Measurements from ENCODE around the gene SLC6A7.
A peak's percentile ranks its signal among the peaks of the same experiment; 100 is the strongest.

SLC6A7 gene

DNA sequence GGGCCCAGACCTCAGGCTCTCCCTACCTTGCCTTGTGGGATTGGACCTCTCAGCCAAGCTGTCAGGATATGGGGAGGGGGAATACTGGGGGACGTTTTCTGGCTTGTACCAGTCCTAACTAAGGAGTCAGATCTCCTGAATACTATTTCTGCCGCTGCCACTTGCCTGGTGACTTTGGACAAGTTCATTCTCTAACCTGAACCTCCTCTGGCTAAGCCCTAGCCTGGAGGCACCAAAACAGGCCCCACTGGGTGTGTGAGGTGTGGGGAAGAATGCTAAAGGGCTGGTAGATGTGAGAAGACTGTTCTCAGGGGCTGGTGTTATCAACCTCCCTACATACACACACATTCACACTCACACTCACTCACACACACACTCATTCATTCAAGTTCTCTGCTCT, 1.1 kb downstream of the SLC6A7 start:
- Mint-ChIP-seq H3K27ac (no peak overlapping the region), H3K4me3 (no peak overlapping the region), H3K9me3 (no peaks in the 10 kb centered on the region), H3K4me1 (no peaks in the 10 kb centered on the region), H3K27me3 (peaks cover 58% of the 10 kb centered on the region)
- ATAC-seq (no peak), DNase-seq (no peak)

DNA sequence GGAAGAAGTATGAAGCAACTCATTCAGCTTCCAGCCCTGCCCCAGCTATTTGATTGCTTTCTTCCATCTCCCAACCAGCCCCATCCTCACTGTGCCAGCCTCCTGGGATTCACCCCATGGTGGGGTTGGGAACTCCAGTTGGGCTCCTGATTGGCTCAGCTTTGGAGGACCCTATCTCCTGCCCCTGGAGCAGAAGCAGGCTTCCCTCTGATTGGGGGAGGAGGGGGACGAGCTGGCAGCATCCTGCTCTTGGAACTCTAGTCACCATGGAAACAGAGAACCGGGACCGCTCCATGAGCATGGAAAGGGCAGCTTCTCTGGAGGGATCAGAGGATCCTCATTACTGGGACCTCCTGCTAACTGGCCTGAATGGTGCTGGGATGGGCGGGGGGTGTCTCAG, 2.6 kb downstream of the SLC6A7 start:
- Mint-ChIP-seq H3K27me3 (peaks cover 58% of the 10 kb centered on the region), H3K4me3 (no peak overlapping the region), H3K9me3 (no peaks in the 10 kb centered on the region), H3K4me1 (no peaks in the 10 kb centered on the region), H3K27ac (no peak overlapping the region)
- ATAC-seq: no peak
- DNase-seq: no peak

- H3K4me3 Mint-ChIP-seq: no peak overlapping the region
- H3K9me3 Mint-ChIP-seq: no peaks in the 10 kb centered on the region
- DNase-seq: no peak
- H3K27me3 Mint-ChIP-seq: peaks cover 53% of the 10 kb centered on the region
- H3K27ac Mint-ChIP-seq: peak overlapping the region in 1 of 2 donors; percentile 84
- H3K4me1 Mint-ChIP-seq: no peaks in the 10 kb centered on the region
- ATAC-seq: no peak
Measured at GRCh38 chr5:150195736-150196485, 6.0 kb downstream of the SLC6A7 start.

- Mint-ChIP-seq H3K27me3 (peaks cover 48% of the 10 kb centered on the region), H3K27ac (no peak overlapping the region), H3K4me1 (no peaks in the 10 kb centered on the region), H3K4me3 (no peak overlapping the region), H3K9me3 (no peaks in the 10 kb centered on the region)
- DNase-seq: no peak
- ATAC-seq: no peak
Measured at GRCh38 chr5:150196514-150196913, 6.7 kb downstream of the SLC6A7 start.

DNA sequence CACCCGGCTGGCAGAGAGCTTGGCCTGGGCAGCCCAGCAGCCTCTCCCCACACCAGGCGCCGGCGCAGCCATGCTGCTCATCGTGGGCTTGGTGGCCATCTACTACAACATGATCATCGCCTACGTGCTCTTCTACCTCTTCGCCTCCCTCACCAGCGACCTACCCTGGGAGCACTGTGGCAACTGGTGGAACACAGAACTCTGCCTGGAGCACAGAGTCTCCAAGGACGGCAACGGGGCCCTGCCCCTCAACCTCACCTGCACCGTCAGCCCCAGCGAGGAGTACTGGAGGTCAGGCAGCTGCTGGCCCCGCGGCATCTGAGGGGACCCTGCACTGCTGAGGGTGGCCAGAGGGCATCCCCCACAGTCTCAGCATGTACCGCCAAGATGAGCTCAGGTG, 7.1 kb downstream of the SLC6A7 start:
- no peaks in the 10 kb centered on the region for H3K4me1 Mint-ChIP-seq
- ATAC-seq: no peak
- H3K27me3 Mint-ChIP-seq: peaks cover 45% of the 10 kb centered on the region
- H3K27ac Mint-ChIP-seq: no peak overlapping the region
- no peaks in the 10 kb centered on the region for H3K9me3 Mint-ChIP-seq
- no peak overlapping the region for H3K4me3 Mint-ChIP-seq
- no peak for DNase-seq

- DNase-seq (no peak), ATAC-seq (no peak)
- H3K9me3 Mint-ChIP-seq: no peaks in the 10 kb centered on the region
- H3K27ac Mint-ChIP-seq: no peak overlapping the region
- H3K27me3 Mint-ChIP-seq: peaks cover 45% of the 10 kb centered on the region
- no peaks in the 10 kb centered on the region for H3K4me1 Mint-ChIP-seq
- H3K4me3 Mint-ChIP-seq: no peak overlapping the region
Measured at GRCh38 chr5:150197476-150197875, 7.6 kb downstream of the SLC6A7 start.

DNA sequence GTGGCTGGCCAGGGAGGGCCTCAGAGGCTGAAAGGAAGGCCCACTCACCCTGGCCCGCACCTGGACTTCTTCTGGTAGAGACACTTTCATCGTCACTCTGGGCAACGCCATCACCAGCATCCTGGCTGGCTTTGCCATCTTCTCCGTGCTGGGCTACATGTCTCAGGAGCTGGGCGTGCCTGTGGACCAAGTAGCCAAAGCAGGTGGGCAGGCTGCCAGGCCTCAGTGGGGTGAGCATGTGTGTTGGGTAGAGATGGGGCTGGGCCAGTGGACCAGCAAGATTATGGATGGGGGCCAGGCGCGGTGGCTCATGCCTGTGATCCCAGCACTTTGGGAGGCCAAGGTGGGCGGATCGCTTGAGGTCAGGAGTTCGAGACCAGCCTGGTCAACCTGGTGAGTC, 12.6 kb downstream of the SLC6A7 start:
- Mint-ChIP-seq H3K27me3 (peaks cover 66% of the 10 kb centered on the region), H3K4me1 (peaks cover 13% of the 10 kb centered on the region), H3K4me3 (no peak overlapping the region), H3K27ac (no peak overlapping the region), H3K9me3 (no peaks in the 10 kb centered on the region)
- DNase-seq (no peak), ATAC-seq (no peak)

- Mint-ChIP-seq H3K27me3 (peaks cover 75% of the 10 kb centered on the region), H3K4me1 (peaks cover 27% of the 10 kb centered on the region), H3K27ac (no peak overlapping the region), H3K4me3 (no peak overlapping the region), H3K9me3 (no peaks in the 10 kb centered on the region)
- ATAC-seq: no peak
- DNase-seq: no peak
Measured at GRCh38 chr5:150203832-150204589, 14.1 kb downstream of the SLC6A7 start.

GRCh38 chr5:150204590-150204960, 14.7 kb downstream of the SLC6A7 start:
- H3K27ac Mint-ChIP-seq: no peak overlapping the region
- H3K27me3 Mint-ChIP-seq: peaks cover 75% of the 10 kb centered on the region
- H3K4me3 Mint-ChIP-seq: no peak overlapping the region
- DNase-seq (no peak), ATAC-seq (no peak)
- peaks cover 33% of the 10 kb centered on the region for H3K4me1 Mint-ChIP-seq
- no peaks in the 10 kb centered on the region for H3K9me3 Mint-ChIP-seq

DNA sequence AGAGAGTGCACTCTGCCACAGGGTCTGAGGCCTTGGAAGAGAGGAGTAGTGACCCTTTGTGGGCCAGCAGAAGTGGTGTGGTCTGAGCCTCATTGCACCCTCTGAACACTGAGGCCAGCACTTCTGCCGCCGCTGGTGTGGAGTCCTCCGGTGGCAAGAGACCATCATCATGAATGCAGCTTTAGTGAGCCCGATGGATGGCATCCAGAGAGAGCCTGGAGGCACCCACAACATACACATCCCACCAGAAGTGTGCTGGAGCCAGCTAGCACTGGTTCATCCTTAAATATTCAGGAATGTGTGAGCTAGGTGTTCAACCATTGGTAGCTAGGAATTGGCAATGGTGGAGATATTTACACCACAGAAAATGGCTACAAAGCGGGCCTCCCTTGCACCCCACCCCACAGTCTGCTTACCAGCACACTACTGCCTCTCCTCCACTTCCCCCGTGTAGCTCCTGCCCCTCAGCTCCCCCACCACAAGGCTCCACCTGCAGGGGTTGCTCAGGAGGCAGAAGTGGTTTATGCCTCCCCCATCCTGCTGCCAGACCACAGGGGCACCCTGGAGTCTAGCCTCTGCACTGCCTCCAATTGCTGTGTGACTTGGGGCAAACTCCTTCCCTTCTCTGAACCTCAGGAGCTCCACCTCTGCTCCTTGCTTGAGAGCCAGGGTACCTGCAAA, 16.4 kb downstream of the SLC6A7 start:
- Mint-ChIP-seq H3K4me1 (peaks cover 40% of the 10 kb centered on the region), H3K9me3 (no peaks in the 10 kb centered on the region), H3K27ac (no peak overlapping the region), H3K4me3 (no peak overlapping the region), H3K27me3 (peaks cover 63% of the 10 kb centered on the region)
- ATAC-seq (no peak), DNase-seq (no peak)

DNA sequence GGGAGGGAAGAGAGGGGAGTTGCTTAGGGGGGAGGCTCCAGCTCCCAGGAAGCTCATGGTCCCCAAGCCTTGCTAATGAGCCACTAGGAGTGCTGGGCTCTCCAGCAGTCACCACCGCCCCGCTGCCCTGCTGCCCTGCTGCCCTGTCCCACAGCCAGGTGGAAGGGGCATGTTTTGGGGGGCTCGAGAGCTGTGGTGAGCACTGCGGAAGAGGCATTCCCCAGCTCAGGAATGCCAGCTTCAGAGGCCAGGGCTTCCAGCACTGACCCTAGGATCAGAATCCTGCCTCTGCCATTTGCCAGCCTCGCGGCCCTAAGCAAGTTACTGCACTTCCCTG, 16.9 kb downstream of the SLC6A7 start:
- no peaks in the 10 kb centered on the region for H3K9me3 Mint-ChIP-seq
- ATAC-seq (no peak), DNase-seq (no peak)
- peaks cover 63% of the 10 kb centered on the region for H3K27me3 Mint-ChIP-seq
- H3K4me1 Mint-ChIP-seq: peaks cover 40% of the 10 kb centered on the region
- H3K27ac Mint-ChIP-seq: no peak overlapping the region
- no peak overlapping the region for H3K4me3 Mint-ChIP-seq

DNA sequence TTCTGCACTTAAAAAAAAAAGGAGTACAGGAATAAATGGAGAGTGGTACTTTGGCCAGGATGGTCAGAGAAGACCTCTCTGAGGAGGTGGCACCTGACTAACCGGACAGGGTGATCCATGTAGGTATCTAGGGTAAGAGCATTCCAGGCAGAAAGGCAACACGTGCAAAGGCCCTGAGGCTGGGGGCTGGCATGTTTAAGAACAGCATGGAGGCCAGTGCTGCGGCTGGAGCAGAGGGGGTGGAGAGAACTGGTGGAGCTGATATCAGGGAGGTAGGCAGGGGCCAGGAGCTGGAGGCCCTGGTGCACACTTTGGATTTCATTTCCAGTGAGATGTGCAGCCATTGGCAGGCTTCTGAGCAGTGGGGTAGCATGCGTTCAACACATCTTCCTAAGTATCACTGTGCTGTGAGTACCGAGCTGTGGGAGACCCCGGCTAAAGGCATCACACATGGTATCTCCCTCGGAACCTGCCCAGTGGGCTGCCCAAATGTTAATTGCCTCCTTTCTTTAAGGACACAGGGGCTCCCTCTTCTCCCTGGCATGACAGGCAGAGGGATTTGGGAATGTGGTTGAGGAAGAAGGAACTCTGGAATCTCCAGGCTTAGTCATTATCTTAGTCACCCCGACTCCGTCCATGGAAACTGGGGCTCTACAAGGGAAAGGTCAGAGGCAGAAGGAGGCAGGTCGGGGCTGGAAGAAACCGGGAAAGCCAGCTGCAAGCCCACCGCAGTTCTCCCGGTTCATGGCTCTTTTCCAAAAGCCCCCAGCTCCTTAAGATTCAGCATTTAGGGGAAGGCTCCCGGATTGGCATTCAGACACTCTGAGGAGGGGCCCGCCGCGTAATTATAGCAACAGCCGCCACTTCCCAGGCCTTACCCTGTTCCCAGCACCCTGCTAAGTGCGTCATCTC, 18.6 kb downstream of the SLC6A7 start:
- ATAC-seq (no peak), DNase-seq (no peak)
- H3K9me3 Mint-ChIP-seq: no peaks in the 10 kb centered on the region
- H3K4me3 Mint-ChIP-seq: peak overlapping the region in 1 of 2 donors; percentile 55
- H3K4me1 Mint-ChIP-seq: peaks cover 40% of the 10 kb centered on the region
- H3K27ac Mint-ChIP-seq: peak overlapping the region in 1 of 2 donors; percentile 8
- H3K27me3 Mint-ChIP-seq: peaks cover 47% of the 10 kb centered on the region

DNA sequence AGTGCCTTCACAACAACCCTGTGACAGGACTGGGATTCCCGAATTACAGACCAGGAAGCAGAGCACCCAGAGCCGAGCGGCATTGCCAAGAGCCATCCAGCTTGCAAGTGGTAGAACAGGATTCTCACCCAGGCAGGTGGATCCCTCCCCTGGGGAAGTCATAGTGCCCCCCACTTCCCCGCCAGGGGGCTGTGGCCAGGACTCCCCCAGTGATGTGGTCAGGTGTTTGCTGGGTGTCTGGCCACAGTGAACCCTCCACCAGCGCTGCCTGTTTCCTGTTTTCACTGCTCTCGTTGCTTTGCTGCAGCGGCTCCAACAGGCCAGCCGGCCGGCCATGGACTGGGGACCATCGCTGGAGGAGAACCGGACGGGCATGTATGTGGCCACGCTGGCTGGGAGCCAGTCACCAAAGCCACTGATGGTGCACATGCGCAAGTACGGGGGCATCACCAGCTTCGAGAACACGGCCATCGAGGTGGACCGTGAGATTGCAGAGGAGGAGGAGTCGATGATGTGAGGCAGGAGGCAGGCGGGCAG, 19.3 kb downstream of the SLC6A7 start:
- Mint-ChIP-seq H3K27ac (no peak overlapping the region), H3K4me3 (peak overlapping the region; percentile 53 to 55), H3K4me1 (peaks cover 40% of the 10 kb centered on the region), H3K27me3 (peaks cover 41% of the 10 kb centered on the region), H3K9me3 (no peaks in the 10 kb centered on the region)
- peak; percentile 57 for ATAC-seq
- DNase-seq: peak; percentile 33 to 39

DNA sequence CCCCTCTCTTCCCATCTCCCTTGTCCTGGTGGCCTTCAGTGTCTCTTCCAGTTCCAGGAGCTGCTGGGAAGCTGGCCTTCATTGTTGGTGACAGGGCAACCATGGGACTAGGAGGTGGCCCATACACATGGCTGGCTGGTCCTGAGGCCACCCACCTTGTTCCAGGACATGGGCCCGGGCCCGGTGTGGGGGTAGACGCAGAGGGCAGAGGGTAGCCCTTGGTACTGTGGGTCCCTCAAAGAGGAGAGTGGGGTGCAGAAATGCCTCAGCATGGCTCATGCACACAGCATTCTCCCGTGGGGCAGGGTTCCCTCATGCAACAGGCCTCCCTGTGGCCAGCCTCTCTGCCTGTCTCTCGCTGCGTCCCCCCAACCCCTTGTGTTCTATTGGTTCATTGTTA, 20.8 kb downstream of the SLC6A7 start:
- H3K9me3 Mint-ChIP-seq: no peaks in the 10 kb centered on the region
- no peak overlapping the region for H3K4me3 Mint-ChIP-seq
- H3K4me1 Mint-ChIP-seq: peaks cover 39% of the 10 kb centered on the region
- ATAC-seq: no peak
- H3K27me3 Mint-ChIP-seq: peaks cover 38% of the 10 kb centered on the region
- peak overlapping the region in 1 of 2 donors; percentile 71 for H3K27ac Mint-ChIP-seq
- no peak for DNase-seq

All from stimulated activated naive CD8-positive, alpha-beta T cell treated with anti-CD3 and anti-CD28 coated beads, Interleukin-15, amount 100 ng/mL, for 72 hours (primary cell).